HepG2 (cell line): ENCODE results near the gene CHL1. TPM values are rescaled to one million over a fixed set of nuclear protein-coding genes. Genes with fewer than 3 reads are reported as not detected.

Experiments
- ATAC-seq: fragments of 200-7000 bp; cut with Tn5 transposase; 3 replicates; pipeline ENCODE4 v1.9.1; 2020; ENCODE audit warnings: mild to moderate bottlenecking, moderate library complexity
- BruUV-seq: library from RNA; stranded (reverse); fragments of 400-500 nt; replicated peaks from 2 replicates; lab custom pipeline; 2021; lab: Mats Ljungman, UMichigan
- CTCF ChIA-PET: fragments of 300-600 bp; formaldehyde crosslinking; extraction: SDS; loops from one replicate; lab custom pipeline; 2021; ENCODE audit warnings: low total read pairs, inconsistent platforms, low intra/inter-chr PET ratio; lab: Yijun Ruan, JAX
- POLR2A ChIA-PET: fragments of 350-600 bp; sonication (Branson Sonifier 250); formaldehyde crosslinking; loops from one replicate; lab custom pipeline; 2020; ENCODE audit warnings: antibody characterized with exemption, inconsistent platforms; lab: Yijun Ruan, JAX
- DNase-seq: peaks from one replicate; pipeline ENCODE4 v3.0.0-alpha.2; 2015; ENCODE audit warnings: low spot score
- FAIRE-seq: peaks from 3 replicates; lab custom pipeline; 2011; peaks lifted over from hg19 to GRCh38; lab: Jason Lieb, UNC
- H2AFZ ChIP-seq: one replicate; pipeline ENCODE4 v1.6.1; 2011; ENCODE audit warnings: low read length, inconsistent platforms
- H3K27ac ChIP-seq: fragments of 300-600 bp; 3 replicates; pipeline ENCODE4 v1.8.0; 2011; ENCODE audit warnings: mixed run types, mild to moderate bottlenecking, mixed read lengths, low read length, inconsistent platforms; ENCODE audit not compliant: insufficient read depth; ENCODE audit errors: extremely low read length
- H3K27me3 ChIP-seq, 2 experiments: fragments of 200-600 bp in 1 of 2; 2 replicates in 1 of 2; 3 replicates in 1 of 2; pipeline versions ENCODE4 v1.6.0 to v1.8.0; 2011; ENCODE audit warnings: low read length in 2 of 2, mild to moderate bottlenecking in 2 of 2, moderate library complexity in 2 of 2, inconsistent platforms in 1 of 2; ENCODE audit not compliant: insufficient read depth in 2 of 2, control insufficient read depth in 1 of 2
- H3K36me3 ChIP-seq, 2 experiments: fragments of 200-600 bp in 1 of 2; replicated peaks in 1 of 2; 2 replicates in 1 of 2; 3 replicates in 1 of 2; pipeline versions ENCODE4 v1.5.1 to v1.8.0; 2011; ENCODE audit warnings: low read length in 2 of 2, inconsistent platforms in 1 of 2; ENCODE audit not compliant: insufficient read depth in 2 of 2, control insufficient read depth in 1 of 2
- H3K4me1 ChIP-seq: 2 replicates; pipeline ENCODE4 v1.5.1; 2012; ENCODE audit warnings: low read length, inconsistent platforms; ENCODE audit not compliant: insufficient read depth
- H3K4me2 ChIP-seq: 2 replicates; pipeline ENCODE4 v1.6.0; 2011; ENCODE audit warnings: low read depth, low read length, inconsistent platforms
- H3K4me3 ChIP-seq, 3 experiments: fragments of 200-600 bp in 1 of 3; sonication (generic), shearing (Covaris generic) in 1 of 3; replicated peaks in 1 of 3; 2 replicates each; pipeline ENCODE4 v1.5.1; 2011 to 2016; ENCODE audit warnings: low read length in 3 of 3, inconsistent platforms in 2 of 3, low read depth in 2 of 3, mild to moderate bottlenecking in 2 of 3, control low read depth in 1 of 3, mixed read lengths in 1 of 3; ENCODE audit not compliant: insufficient read depth in 1 of 3
- H3K79me2 ChIP-seq: one replicate; pipeline ENCODE4 v1.6.1; 2011; ENCODE audit warnings: low read length, inconsistent platforms; ENCODE audit not compliant: insufficient read depth
- H3K9ac ChIP-seq: 2 replicates; pipeline ENCODE4 v1.6.0; 2011; ENCODE audit warnings: mild to moderate bottlenecking, low read depth, low read length, inconsistent platforms; ENCODE audit not compliant: insufficient read depth
- H3K9me3 ChIP-seq: 2 replicates; pipeline ENCODE4 v1.5.1; 2012; ENCODE audit warnings: mild to moderate bottlenecking, low read length
- H4K20me1 ChIP-seq: 2 replicates; pipeline ENCODE4 v1.6.0; 2011; ENCODE audit warnings: inconsistent platforms, mild to moderate bottlenecking, low read length, moderate library complexity; ENCODE audit not compliant: insufficient read depth
- CAMTA2 ChIP-seq: sonication (generic); formaldehyde crosslinking; IDR thresholded peaks from 2 replicates; pipeline ENCODE4 v1.4.0; 2020; ENCODE audit warnings: mild to moderate bottlenecking, missing genetic modification reagents, borderline replicate concordance
- FLYWCH1 ChIP-seq: sonication (generic); formaldehyde crosslinking; IDR thresholded peaks from 2 replicates; pipeline ENCODE4 v1.8.1; 2023; ENCODE audit warnings: mild to moderate bottlenecking, missing genetic modification reagents
- FOXP1 ChIP-seq, 2 experiments: fragments of 450-650 bp in 1 of 2; IDR thresholded peaks; 2 replicates each; pipeline ENCODE4 v1.6.1; 2017 to 2018; ENCODE audit warnings: antibody characterized with exemption in 1 of 2
- GTF2F1 ChIP-seq: fragments of 150-350 bp; IDR thresholded peaks from 2 replicates; pipeline ENCODE4 v1.6.1; 2014; ENCODE audit warnings: low read length
- KAT2B ChIP-seq: fragments of 150-350 bp; IDR thresholded peaks from 2 replicates; pipeline ENCODE4 v1.6.1; 2014; ENCODE audit warnings: low read depth, low read length, borderline replicate concordance
- MYNN ChIP-seq: sonication (generic); formaldehyde crosslinking; IDR thresholded peaks from 2 replicates; pipeline ENCODE4 v1.4.0; 2020; ENCODE audit warnings: mild to moderate bottlenecking, low read depth, missing genetic modification reagents
- TBP ChIP-seq: sonication (generic); formaldehyde crosslinking; IDR thresholded peaks from 2 replicates; pipeline ENCODE4 v1.5.0; 2020; ENCODE audit warnings: missing genetic modification reagents
- ZKSCAN5 ChIP-seq: sonication (generic); formaldehyde crosslinking; IDR thresholded peaks from 2 replicates; pipeline ENCODE4 v1.5.1; 2020; ENCODE audit warnings: mild to moderate bottlenecking, missing genetic modification reagents
- ZNF17 ChIP-seq: sonication (generic); formaldehyde crosslinking; IDR thresholded peaks from 2 replicates; pipeline ENCODE4 v1.5.0; 2020; ENCODE audit warnings: mild to moderate bottlenecking, missing genetic modification reagents
- ZNF335 ChIP-seq: sonication (generic); formaldehyde crosslinking; IDR thresholded peaks from 2 replicates; pipeline ENCODE4 v1.4.0; 2020; ENCODE audit warnings: missing genetic modification reagents
- ZNF343 ChIP-seq: sonication (generic); formaldehyde crosslinking; IDR thresholded peaks from 2 replicates; pipeline ENCODE4 v1.4.0; 2020; ENCODE audit warnings: mild to moderate bottlenecking, missing genetic modification reagents
- ZNF350 ChIP-seq: sonication (generic); formaldehyde crosslinking; IDR thresholded peaks from 2 replicates; pipeline ENCODE4 v1.4.0; 2020; ENCODE audit warnings: mild to moderate bottlenecking, low read depth, missing genetic modification reagents, borderline replicate concordance
- WGBS: methylation state at CpG from one replicate; pipeline ENCODE4 v1.1.6; 2017; ENCODE audit warnings: low lambda C conversion rate; 5-methylcytosine and 5-hydroxymethylcytosine counted together
- in situ Hi-C: cut with HindIII; loops from 2 replicates; pipeline ENCODE4 v1.10.0; 2017; ENCODE audit warnings: low pct_unique_long_range_greater_than_20kb; ENCODE audit not compliant: extremely low pct_ligation_motif_present
- intact Hi-C: fragments of 100-400 bp; cut with micrococcal nuclease; formaldehyde crosslinking; loops from one replicate; pipeline ENCODE4 v1.10.0; 2022; ENCODE audit not compliant: unreplicated experiment
- polyA plus RNA-seq, 8 experiments: library from polyadenylated mRNA; depleted of rRNA in 3 of 8; stranded (reverse) in 7 of 8; unstranded in 1 of 8; fragments of >200 nt; fragmentation: Illumina TruSeq in 4 of 8; extraction: Trizol in 4 of 8; gene quantifications; 2 replicates each; pipeline versions ENCODE4 v1.2.1 to v1.2.3, GENCODE V29; 2011 to 2016; ENCODE audit warnings: low read depth in 4 of 8, missing spikeins in 1 of 8, mixed read lengths in 1 of 8; ENCODE audit not compliant: insufficient read depth in 1 of 8
- total RNA-seq, 5 experiments: library from RNA; depleted of rRNA; stranded (reverse); fragments of >200 nt; fragmentation: Illumina TruSeq; extraction: Trizol; gene quantifications; 2 replicates each; pipeline ENCODE4 v1.2.3, GENCODE V29; 2016; ENCODE audit warnings: low read depth in 1 of 5
- TF ChIP-seq, protein P1 (sequence below): sonication (generic); formaldehyde crosslinking; conservative IDR thresholded peaks from 2 replicates; pipeline ENCODE4 v1.4.0; 2020; ENCODE audit warnings: missing genetic modification reagents
- TF ChIP-seq, protein P2 (sequence below): sonication (generic); formaldehyde crosslinking; conservative IDR thresholded peaks from 2 replicates; pipeline ENCODE4 v1.4.0; 2020; ENCODE audit warnings: mild to moderate bottlenecking, missing genetic modification reagents, moderate library complexity
- TF ChIP-seq, protein P3 (sequence below): sonication (generic); formaldehyde crosslinking; IDR thresholded peaks from 2 replicates; pipeline ENCODE4 v1.4.0; 2020; ENCODE audit warnings: missing genetic modification reagents

Gene CHL1
- total and polyA plus RNA-seq, 2 of the 13 experiments (the other 11 are each of a cell fraction or from before 2014, with no cell fraction given) = not detected

- no peak overlapping the region for H2AFZ ChIP-seq
- no peaks in the 10 kb centered on the region for H3K9me3 ChIP-seq
- BruUV-seq = no TSS peak
- H3K9ac ChIP-seq = no peak overlapping the region
- no peak overlapping the region for H3K4me3 ChIP-seq
- no peaks in the 10 kb centered on the region for H3K36me3 ChIP-seq
- FAIRE-seq (no peak), DNase-seq (no peak), ATAC-seq (no peak)
- POLR2A ChIA-PET = no interaction called here
- no peak overlapping the region for H3K27ac ChIP-seq
- no peaks in the 10 kb centered on the region; a peak in 1 of 5 replicates for H3K27me3 ChIP-seq
- TF ChIP-seq ZNF343 (CRISPR knock-in tag) (no peak), FOXP1 (IDR thresholded peaks at IDR 0.05) (no peak), FOXP1 (CRISPR knock-in tag; IDR thresholded peaks at IDR 0.05) (no peak), ZNF335 (CRISPR knock-in tag) (no peak), GTF2F1 (no peak), FLYWCH1 (CRISPR knock-in tag) (no peak), ZKSCAN5 (CRISPR knock-in tag) (no peak), ZNF17 (CRISPR knock-in tag) (no peak), CAMTA2 (CRISPR knock-in tag) (no peak), ZNF350 (CRISPR knock-in tag) (no peak), KAT2B (no peak), MYNN (CRISPR knock-in tag) (no peak), TBP (CRISPR knock-in tag) (no peak)
- TF ChIP-seq, protein P1, sequence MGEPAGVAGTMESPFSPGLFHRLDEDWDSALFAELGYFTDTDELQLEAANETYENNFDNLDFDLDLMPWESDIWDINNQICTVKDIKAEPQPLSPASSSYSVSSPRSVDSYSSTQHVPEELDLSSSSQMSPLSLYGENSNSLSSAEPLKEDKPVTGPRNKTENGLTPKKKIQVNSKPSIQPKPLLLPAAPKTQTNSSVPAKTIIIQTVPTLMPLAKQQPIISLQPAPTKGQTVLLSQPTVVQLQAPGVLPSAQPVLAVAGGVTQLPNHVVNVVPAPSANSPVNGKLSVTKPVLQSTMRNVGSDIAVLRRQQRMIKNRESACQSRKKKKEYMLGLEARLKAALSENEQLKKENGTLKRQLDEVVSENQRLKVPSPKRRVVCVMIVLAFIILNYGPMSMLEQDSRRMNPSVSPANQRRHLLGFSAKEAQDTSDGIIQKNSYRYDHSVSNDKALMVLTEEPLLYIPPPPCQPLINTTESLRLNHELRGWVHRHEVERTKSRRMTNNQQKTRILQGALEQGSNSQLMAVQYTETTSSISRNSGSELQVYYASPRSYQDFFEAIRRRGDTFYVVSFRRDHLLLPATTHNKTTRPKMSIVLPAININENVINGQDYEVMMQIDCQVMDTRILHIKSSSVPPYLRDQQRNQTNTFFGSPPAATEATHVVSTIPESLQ (CRISPR knock-in tag) = no peak
- TF ChIP-seq, protein P2, sequence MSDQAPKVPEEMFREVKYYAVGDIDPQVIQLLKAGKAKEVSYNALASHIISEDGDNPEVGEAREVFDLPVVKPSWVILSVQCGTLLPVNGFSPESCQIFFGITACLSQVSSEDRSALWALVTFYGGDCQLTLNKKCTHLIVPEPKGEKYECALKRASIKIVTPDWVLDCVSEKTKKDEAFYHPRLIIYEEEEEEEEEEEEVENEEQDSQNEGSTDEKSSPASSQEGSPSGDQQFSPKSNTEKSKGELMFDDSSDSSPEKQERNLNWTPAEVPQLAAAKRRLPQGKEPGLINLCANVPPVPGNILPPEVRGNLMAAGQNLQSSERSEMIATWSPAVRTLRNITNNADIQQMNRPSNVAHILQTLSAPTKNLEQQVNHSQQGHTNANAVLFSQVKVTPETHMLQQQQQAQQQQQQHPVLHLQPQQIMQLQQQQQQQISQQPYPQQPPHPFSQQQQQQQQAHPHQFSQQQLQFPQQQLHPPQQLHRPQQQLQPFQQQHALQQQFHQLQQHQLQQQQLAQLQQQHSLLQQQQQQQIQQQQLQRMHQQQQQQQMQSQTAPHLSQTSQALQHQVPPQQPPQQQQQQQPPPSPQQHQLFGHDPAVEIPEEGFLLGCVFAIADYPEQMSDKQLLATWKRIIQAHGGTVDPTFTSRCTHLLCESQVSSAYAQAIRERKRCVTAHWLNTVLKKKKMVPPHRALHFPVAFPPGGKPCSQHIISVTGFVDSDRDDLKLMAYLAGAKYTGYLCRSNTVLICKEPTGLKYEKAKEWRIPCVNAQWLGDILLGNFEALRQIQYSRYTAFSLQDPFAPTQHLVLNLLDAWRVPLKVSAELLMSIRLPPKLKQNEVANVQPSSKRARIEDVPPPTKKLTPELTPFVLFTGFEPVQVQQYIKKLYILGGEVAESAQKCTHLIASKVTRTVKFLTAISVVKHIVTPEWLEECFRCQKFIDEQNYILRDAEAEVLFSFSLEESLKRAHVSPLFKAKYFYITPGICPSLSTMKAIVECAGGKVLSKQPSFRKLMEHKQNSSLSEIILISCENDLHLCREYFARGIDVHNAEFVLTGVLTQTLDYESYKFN = no peak
- TF ChIP-seq, protein P3, sequence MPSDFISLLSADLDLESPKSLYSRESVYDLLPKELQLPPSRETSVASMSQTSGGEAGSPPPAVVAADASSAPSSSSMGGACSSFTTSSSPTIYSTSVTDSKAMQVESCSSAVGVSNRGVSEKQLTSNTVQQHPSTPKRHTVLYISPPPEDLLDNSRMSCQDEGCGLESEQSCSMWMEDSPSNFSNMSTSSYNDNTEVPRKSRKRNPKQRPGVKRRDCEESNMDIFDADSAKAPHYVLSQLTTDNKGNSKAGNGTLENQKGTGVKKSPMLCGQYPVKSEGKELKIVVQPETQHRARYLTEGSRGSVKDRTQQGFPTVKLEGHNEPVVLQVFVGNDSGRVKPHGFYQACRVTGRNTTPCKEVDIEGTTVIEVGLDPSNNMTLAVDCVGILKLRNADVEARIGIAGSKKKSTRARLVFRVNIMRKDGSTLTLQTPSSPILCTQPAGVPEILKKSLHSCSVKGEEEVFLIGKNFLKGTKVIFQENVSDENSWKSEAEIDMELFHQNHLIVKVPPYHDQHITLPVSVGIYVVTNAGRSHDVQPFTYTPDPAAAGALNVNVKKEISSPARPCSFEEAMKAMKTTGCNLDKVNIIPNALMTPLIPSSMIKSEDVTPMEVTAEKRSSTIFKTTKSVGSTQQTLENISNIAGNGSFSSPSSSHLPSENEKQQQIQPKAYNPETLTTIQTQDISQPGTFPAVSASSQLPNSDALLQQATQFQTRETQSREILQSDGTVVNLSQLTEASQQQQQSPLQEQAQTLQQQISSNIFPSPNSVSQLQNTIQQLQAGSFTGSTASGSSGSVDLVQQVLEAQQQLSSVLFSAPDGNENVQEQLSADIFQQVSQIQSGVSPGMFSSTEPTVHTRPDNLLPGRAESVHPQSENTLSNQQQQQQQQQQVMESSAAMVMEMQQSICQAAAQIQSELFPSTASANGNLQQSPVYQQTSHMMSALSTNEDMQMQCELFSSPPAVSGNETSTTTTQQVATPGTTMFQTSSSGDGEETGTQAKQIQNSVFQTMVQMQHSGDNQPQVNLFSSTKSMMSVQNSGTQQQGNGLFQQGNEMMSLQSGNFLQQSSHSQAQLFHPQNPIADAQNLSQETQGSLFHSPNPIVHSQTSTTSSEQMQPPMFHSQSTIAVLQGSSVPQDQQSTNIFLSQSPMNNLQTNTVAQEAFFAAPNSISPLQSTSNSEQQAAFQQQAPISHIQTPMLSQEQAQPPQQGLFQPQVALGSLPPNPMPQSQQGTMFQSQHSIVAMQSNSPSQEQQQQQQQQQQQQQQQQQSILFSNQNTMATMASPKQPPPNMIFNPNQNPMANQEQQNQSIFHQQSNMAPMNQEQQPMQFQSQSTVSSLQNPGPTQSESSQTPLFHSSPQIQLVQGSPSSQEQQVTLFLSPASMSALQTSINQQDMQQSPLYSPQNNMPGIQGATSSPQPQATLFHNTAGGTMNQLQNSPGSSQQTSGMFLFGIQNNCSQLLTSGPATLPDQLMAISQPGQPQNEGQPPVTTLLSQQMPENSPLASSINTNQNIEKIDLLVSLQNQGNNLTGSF = no peak
- no peaks in the 10 kb centered on the region for H3K79me2 ChIP-seq
- H3K4me1 ChIP-seq = no peaks in the 10 kb centered on the region
- WGBS = 0% methylated on average over 3 of the region's 6 CpGs
- no peaks in the 10 kb centered on the region for H4K20me1 ChIP-seq
- in situ Hi-C loops (no loop called here), intact Hi-C loops (no loop called here)
- no peak overlapping the region for H3K4me2 ChIP-seq
- CTCF ChIA-PET = no interaction called here
Measured at GRCh38 chr3:373193-373779, 176.7 kb downstream of the CHL1 start.
